SU-DHL-6 (cell line): ENCODE measurements around the gene DEAF1.

Source experiments
- CTCF ChIP-seq: fragments of 200-600 bp; sonication (generic); IDR thresholded peaks from one replicate; pipeline ENCODE4 v1.5.1; 2017; ENCODE audit warnings: antibody characterized with exemption, mild to moderate bottlenecking, low read length, moderate library complexity; ENCODE audit not compliant: insufficient read depth, poor library complexity, severe bottlenecking
- EZH2phosphoT487 ChIP-seq: fragments of 200-600 bp; sonication (generic), shearing (Covaris generic); conservative IDR thresholded peaks from 2 replicates; pipeline ENCODE4 v1.6.1; 2018; ENCODE audit warnings: mild to moderate bottlenecking, antibody characterized with exemption, low read length, moderate library complexity, mixed read lengths

DNA sequence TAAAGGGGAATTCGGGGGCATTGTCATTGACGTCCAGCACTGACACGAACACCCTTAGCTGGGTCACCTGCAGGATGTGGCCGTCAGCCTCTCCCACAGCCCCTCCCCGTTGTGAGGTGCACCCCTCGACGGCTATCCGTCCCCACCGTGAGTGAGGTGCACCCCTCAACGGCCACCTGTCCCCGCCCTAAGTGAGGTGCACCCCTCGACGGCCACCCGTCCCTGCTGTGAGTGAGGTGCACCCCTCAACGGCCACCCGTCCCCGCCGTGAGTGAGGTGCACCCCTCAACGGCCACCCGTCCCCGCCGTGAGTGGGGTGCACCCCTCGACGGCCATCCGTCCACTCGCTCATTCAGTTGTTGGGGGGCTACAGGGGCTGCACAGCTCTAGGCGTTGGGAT is 73.2 kb downstream of the DEAF1 start:
- TF ChIP-seq CTCF = no peak
- TF ChIP-seq EZH2phosphoT487 = no peak
